RPMI7951 (cell line): Measurements from ENCODE around the gene ATP5F1D. TPM values are rescaled to one million over a fixed set of nuclear protein-coding genes. Genes with fewer than 3 reads are reported as not detected.

Source experiments
- DNase-seq: peaks from one replicate; pipeline ENCODE4 v3.0.0-alpha.2; 2012; ENCODE audit warnings: low read depth
- total RNA-seq: library from RNA; depleted of rRNA; stranded (reverse); fragments of >200 nt; shearing (Covaris generic); gene quantifications from 2 replicates; pipeline ENCODE4 v1.2.3, GENCODE V29; 2014

ATP5F1D gene
- total RNA-seq, 1 experiment from 2014 or later = 41.8 TPM

GRCh38 chr19:1232652-1233072 lies 8.9 kb upstream of the ATP5F1D start:
- DNase-seq = no peak

- DNase-seq = no peak
Measured at GRCh38 chr19:1233115-1233667, 8.4 kb upstream of the ATP5F1D start.

- no peak for DNase-seq
Measured at GRCh38 chr19:1234051-1234954, 7.2 kb upstream of the ATP5F1D start.

DNA sequence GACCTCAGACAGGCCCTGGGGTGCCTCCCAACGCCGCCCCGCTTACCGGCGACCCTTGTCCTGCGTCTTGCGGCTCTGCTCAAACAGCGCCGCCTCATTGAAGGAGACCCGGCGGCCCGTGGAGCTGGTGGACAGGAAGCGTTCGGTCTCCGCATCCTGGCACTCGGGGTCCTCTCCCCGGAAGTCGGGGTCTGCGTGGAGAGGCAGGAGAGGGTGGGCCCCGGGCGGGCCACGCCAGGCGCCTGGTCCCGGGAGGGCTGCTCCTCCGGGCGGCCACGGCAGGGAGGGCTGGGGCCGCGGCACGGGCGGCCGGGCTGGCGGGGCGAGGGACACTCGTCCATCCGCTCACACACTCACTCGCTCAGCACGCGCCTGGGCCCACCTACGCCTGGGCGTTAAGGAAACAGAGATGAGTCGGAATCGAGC lies 6.6 kb upstream of the ATP5F1D start:
- DNase-seq = no peak

DNA sequence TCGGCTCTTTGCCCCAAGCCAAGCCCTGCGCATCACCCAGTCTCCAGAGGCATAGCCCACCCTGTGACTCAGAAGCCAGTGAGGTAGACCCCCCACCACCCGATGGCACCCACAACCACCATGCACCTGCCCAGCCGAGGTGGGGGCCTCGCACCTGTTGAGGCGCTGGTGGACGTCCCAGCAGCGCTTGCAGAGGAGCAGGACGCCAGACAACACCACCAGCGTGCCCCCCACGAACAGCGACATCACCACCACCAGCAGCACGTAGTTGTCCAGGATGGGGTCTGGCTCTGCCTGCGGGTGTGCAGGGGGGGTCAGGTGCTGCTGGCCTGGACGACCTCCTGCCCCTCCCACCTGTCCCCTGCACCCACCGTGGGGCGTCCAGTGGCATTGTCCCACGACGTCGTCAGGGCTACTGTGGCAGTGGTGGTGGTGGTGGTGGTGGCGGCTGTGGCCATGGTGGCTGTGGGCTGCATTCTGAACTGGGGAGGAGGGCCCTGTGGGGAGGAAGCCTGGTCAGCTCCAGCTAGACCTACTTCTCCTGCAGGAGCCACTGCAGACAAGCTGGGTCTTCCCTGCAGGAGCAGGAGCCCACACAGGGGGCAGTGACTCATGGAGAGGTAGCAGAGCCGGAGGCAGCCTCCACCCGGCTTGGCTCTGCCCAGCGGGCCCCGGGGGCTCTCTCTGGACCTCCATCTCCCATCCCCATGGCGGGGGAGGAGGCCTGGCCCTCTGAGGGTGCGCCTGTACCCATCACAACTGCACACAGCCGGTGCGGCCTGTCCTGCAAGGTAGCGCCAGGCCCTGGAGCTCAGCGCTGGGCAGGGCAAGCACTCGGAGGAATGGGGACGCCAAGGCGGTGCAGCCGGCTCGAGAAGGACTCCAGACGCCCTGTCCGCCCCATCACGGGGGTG lies 5.7 kb upstream of the ATP5F1D start:
- peak; percentile 54 for DNase-seq

DNA sequence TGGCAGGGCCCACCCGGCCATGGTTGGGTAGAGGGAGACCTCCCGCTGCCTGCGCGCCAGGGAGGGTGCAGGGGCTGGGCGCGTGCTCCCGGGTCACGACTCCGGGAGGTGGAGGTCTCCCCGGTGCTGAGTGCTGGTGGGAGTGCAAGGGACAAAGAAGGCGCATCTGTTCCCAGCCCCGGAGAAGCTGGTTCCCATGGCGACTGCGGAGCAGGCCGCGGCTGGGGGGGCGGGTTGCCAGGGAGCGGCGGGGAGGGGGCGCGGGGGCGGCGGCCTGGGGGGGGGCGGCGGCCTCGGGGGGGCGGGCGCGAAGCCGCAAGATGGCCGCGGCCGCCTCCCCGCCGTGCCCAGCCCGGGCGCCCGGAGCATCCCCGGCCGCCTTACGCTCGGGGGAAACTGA lies 5.0 kb upstream of the ATP5F1D start:
- DNase-seq = no peak

DNA sequence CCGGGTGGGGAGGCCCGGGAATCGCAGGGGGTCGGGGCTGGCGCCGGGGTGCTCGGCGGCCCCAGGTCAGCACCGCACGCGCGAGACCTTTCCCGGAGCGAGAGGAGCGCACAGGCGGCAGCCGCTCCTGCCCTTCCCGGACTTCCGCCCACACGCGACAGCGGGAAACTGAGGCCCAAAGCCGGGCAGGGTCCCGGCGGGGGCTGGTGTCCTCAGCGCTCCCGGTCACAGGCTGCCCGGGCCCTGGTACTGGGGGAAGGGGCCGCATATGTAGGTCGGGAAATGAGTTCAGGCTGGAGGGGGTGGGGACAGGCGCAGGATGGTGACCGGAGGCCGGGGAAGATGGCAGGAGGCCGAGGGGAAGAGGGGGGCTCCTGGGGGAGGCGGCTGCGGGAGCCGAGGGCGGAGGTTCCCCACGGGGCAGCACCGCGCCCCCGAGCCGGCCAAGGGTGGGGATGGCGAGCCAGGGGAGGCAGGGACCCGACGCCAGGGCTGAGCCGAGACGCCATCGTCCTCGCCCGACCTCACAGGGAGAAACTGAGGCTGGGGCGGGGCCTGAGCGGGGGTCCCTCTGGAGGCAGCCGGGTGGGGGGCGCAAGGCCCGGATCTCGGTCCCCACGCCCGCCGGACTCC lies 4.4 kb upstream of the ATP5F1D start:
- no peak for DNase-seq

GRCh38 chr19:1237754-1238368 lies 3.7 kb upstream of the ATP5F1D start, which contains the start of gene CBARP:
CBARP (minus strand) TSS chr19:1238005; CDS start chr19:1236100, 1,905 bp downstream.
- no peak for DNase-seq

GRCh38 chr19:1238369-1239303 lies 2.9 kb upstream of the ATP5F1D start:
- no peak for DNase-seq

GRCh38 chr19:1239420-1239795 lies 2.1 kb upstream of the ATP5F1D start:
- no peak for DNase-seq

- DNase-seq = peak; percentile 83
Measured at GRCh38 chr19:1239796-1240737, 1.5 kb upstream of the ATP5F1D start.

GRCh38 chr19:1240925-1241324 lies 626 bp upstream of the ATP5F1D start:
- DNase-seq = no peak

GRCh38 chr19:1243768-1244692 lies 2.5 kb downstream of the ATP5F1D start:
- DNase-seq = peak; percentile 79

GRCh38 chr19:1244693-1245451 lies 3.3 kb downstream of the ATP5F1D start:
- no peak for DNase-seq

- no peak for DNase-seq
Measured at GRCh38 chr19:1245494-1246264, 4.1 kb downstream of the ATP5F1D start.
